Memory B cell (primary cell): ENCODE measurements around the gene NSDHL.

Experiments used
- ATAC-seq: fragments of 150-1000 bp; cut with Tn5 transposase; 2 replicates; pipeline ENCODE4 v1.10.0; 2021; ENCODE audit warnings: low read depth, mild to moderate bottlenecking, moderate library complexity
- DNase-seq, 2 donors: peaks; one replicate each; pipeline ENCODE4 v3.0.0; 2022; ENCODE audit warnings: low spot score in 2 of 2
- H3K27ac Mint-ChIP-seq: one replicate; pipeline ENCODE4 v1.8.0; 2022; ENCODE audit warnings: mild to moderate bottlenecking, moderate library complexity, mixed read lengths
- H3K27me3 Mint-ChIP-seq: one replicate; pipeline ENCODE4 v1.8.0; 2022; ENCODE audit warnings: mixed read lengths
- H3K36me3 Mint-ChIP-seq: one replicate; pipeline ENCODE4 v1.8.0; 2022; ENCODE audit warnings: mild to moderate bottlenecking, mixed read lengths
- H3K4me1 Mint-ChIP-seq: one replicate; pipeline ENCODE4 v1.8.0; 2022; ENCODE audit warnings: mixed read lengths
- H3K4me3 Mint-ChIP-seq: one replicate; pipeline ENCODE4 v1.8.0; 2022; ENCODE audit warnings: mild to moderate bottlenecking, moderate library complexity, mixed read lengths
- H3K9me3 Mint-ChIP-seq: one replicate; pipeline ENCODE4 v1.8.0; 2022; ENCODE audit warnings: mixed read lengths

NSDHL gene

GRCh38 chrX:152865232-152865920 lies 34.5 kb downstream of the NSDHL start:
- Mint-ChIP-seq H3K36me3 (peaks cover 24% of the 10 kb centered on the region), H3K4me1 (no peaks in the 10 kb centered on the region), H3K9me3 (no peaks in the 10 kb centered on the region), H3K4me3 (no peak overlapping the region), H3K27me3 (no peaks in the 10 kb centered on the region), H3K27ac (no peak overlapping the region)
- DNase-seq (no peak), ATAC-seq (no peak)

GRCh38 chrX:152866386-152866785 lies 35.5 kb downstream of the NSDHL start:
- H3K36me3 Mint-ChIP-seq, result peaks cover 23% of the 10 kb centered on the region
- no peaks in the 10 kb centered on the region for H3K4me1 Mint-ChIP-seq

GRCh38 chrX:152869972-152870371 lies 39.1 kb downstream of the NSDHL start:
- Mint-ChIP-seq H3K4me1 (peaks cover 10% of the 10 kb centered on the region), H3K36me3 (peaks cover 24% of the 10 kb centered on the region), H3K27me3 (no peaks in the 10 kb centered on the region), H3K27ac (no peak overlapping the region), H3K9me3 (no peaks in the 10 kb centered on the region), H3K4me3 (no peak overlapping the region)
- no peak for ATAC-seq
- DNase-seq, result no peak

More at GRCh38 chrX:152866386-152866785, 35.5 kb downstream of the NSDHL start:
- Mint-ChIP-seq H3K27me3 (no peaks in the 10 kb centered on the region), H3K4me3 (no peak overlapping the region), H3K9me3 (no peaks in the 10 kb centered on the region), H3K27ac (no peak overlapping the region)
- no peak for DNase-seq
- ATAC-seq, result no peak

- DNase-seq (no peak), ATAC-seq (no peak)
- H3K9me3 Mint-ChIP-seq, result no peaks in the 10 kb centered on the region
- no peak overlapping the region for H3K27ac Mint-ChIP-seq
- no peak overlapping the region for H3K4me3 Mint-ChIP-seq
- H3K36me3 Mint-ChIP-seq, result peaks cover 24% of the 10 kb centered on the region
- H3K4me1 Mint-ChIP-seq, result peaks cover 10% of the 10 kb centered on the region
- H3K27me3 Mint-ChIP-seq, result no peaks in the 10 kb centered on the region
These were observed 40.4 kb downstream of the NSDHL start for GRCh38 chrX:152871260-152871659.

- Mint-ChIP-seq H3K27ac (no peak overlapping the region), H3K4me1 (peaks cover 10% of the 10 kb centered on the region), H3K27me3 (peaks cover under 1% of the 10 kb centered on the region), H3K4me3 (no peak overlapping the region), H3K36me3 (peaks cover 20% of the 10 kb centered on the region), H3K9me3 (no peaks in the 10 kb centered on the region)
- ATAC-seq, result no peak
- no peak for DNase-seq
These were observed 41.7 kb downstream of the NSDHL start for GRCh38 chrX:152872522-152872921.

GRCh38 chrX:152873361-152873760 lies 42.5 kb downstream of the NSDHL start:
- H3K9me3 Mint-ChIP-seq, result no peaks in the 10 kb centered on the region
- no peak overlapping the region for H3K27ac Mint-ChIP-seq
- H3K4me1 Mint-ChIP-seq, result peaks cover 10% of the 10 kb centered on the region
- peaks cover 2% of the 10 kb centered on the region for H3K27me3 Mint-ChIP-seq
- H3K4me3 Mint-ChIP-seq, result no peak overlapping the region
- peaks cover 18% of the 10 kb centered on the region for H3K36me3 Mint-ChIP-seq
- no peak for ATAC-seq
- DNase-seq, result no peak

- Mint-ChIP-seq H3K36me3 (no peaks in the 10 kb centered on the region), H3K27ac (no peak overlapping the region), H3K4me3 (no peak overlapping the region), H3K27me3 (peaks cover 4% of the 10 kb centered on the region), H3K4me1 (peaks cover 4% of the 10 kb centered on the region), H3K9me3 (no peaks in the 10 kb centered on the region)
- no peak for ATAC-seq
- no peak for DNase-seq
These were observed 46.3 kb downstream of the NSDHL start for GRCh38 chrX:152876931-152877840.

GRCh38 chrX:152878976-152879755 lies 48.3 kb downstream of the NSDHL start:
- H3K9me3 Mint-ChIP-seq, result no peaks in the 10 kb centered on the region
- no peaks in the 10 kb centered on the region for H3K36me3 Mint-ChIP-seq
- H3K4me1 Mint-ChIP-seq, result no peaks in the 10 kb centered on the region
- no peak for DNase-seq
- H3K27me3 Mint-ChIP-seq, result peaks cover 4% of the 10 kb centered on the region
- H3K4me3 Mint-ChIP-seq, result no peak overlapping the region
- H3K27ac Mint-ChIP-seq, result no peak overlapping the region
- ATAC-seq, result no peak

- DNase-seq, result no peak
- no peak for ATAC-seq
- H3K27me3 Mint-ChIP-seq, result peaks cover 4% of the 10 kb centered on the region
- no peak overlapping the region for H3K27ac Mint-ChIP-seq
- no peak overlapping the region for H3K4me3 Mint-ChIP-seq
- no peaks in the 10 kb centered on the region for H3K4me1 Mint-ChIP-seq
- no peaks in the 10 kb centered on the region for H3K36me3 Mint-ChIP-seq
- H3K9me3 Mint-ChIP-seq, result no peaks in the 10 kb centered on the region
These were observed 50.4 kb downstream of the NSDHL start for GRCh38 chrX:152881289-152881688.

GRCh38 chrX:152884171-152884570 lies 53.3 kb downstream of the NSDHL start:
- no peaks in the 10 kb centered on the region for H3K9me3 Mint-ChIP-seq
- no peak overlapping the region for H3K4me3 Mint-ChIP-seq
- peaks cover 4% of the 10 kb centered on the region for H3K27me3 Mint-ChIP-seq
- H3K36me3 Mint-ChIP-seq, result no peaks in the 10 kb centered on the region
- DNase-seq (no peak), ATAC-seq (no peak)
- no peak overlapping the region for H3K27ac Mint-ChIP-seq
- no peaks in the 10 kb centered on the region for H3K4me1 Mint-ChIP-seq

- no peak overlapping the region for H3K27ac Mint-ChIP-seq
- ATAC-seq (no peak), DNase-seq (no peak)
- H3K9me3 Mint-ChIP-seq, result no peaks in the 10 kb centered on the region
- no peaks in the 10 kb centered on the region for H3K4me1 Mint-ChIP-seq
- no peaks in the 10 kb centered on the region for H3K36me3 Mint-ChIP-seq
- H3K27me3 Mint-ChIP-seq, result peaks cover 21% of the 10 kb centered on the region
- H3K4me3 Mint-ChIP-seq, result no peak overlapping the region
These were observed 55.9 kb downstream of the NSDHL start for GRCh38 chrX:152886716-152887115.

GRCh38 chrX:152892499-152892898 lies 61.6 kb downstream of the NSDHL start:
- Mint-ChIP-seq H3K27me3 (peaks cover 32% of the 10 kb centered on the region), H3K27ac (no peak overlapping the region), H3K4me1 (no peaks in the 10 kb centered on the region), H3K9me3 (no peaks in the 10 kb centered on the region), H3K4me3 (no peak overlapping the region), H3K36me3 (no peaks in the 10 kb centered on the region)
- ATAC-seq (no peak), DNase-seq (no peak)

GRCh38 chrX:152892999-152893891 lies 62.4 kb downstream of the NSDHL start:
- H3K27ac Mint-ChIP-seq, result no peak overlapping the region
- H3K36me3 Mint-ChIP-seq, result no peaks in the 10 kb centered on the region
- H3K4me1 Mint-ChIP-seq, result no peaks in the 10 kb centered on the region
- H3K27me3 Mint-ChIP-seq, result peaks cover 30% of the 10 kb centered on the region
- H3K9me3 Mint-ChIP-seq, result no peaks in the 10 kb centered on the region
- no peak overlapping the region for H3K4me3 Mint-ChIP-seq
- ATAC-seq (no peak), DNase-seq (no peak)
